Mononuclear cell (primary cell): ENCODE data around the gene PRRT3. TPM values are rescaled to one million over a fixed set of nuclear protein-coding genes. Genes with fewer than 3 reads are reported as not detected.
A peak's percentile ranks its signal among the peaks of the same experiment; 100 is the strongest.
"Not testable (repeated sequence)": the region's sequence is repeated elsewhere in the genome, so short reads cannot be mapped to it uniquely, and the experiment has no call there.

ENCODE experiments used
- H3K27me3 ChIP-seq: 2 replicates; pipeline ENCODE4 v1.6.0; 2011; ENCODE audit warnings: low read length, control low read depth; ENCODE audit not compliant: insufficient read depth
- H3K4me1 ChIP-seq: 2 replicates; pipeline ENCODE4 v1.5.1; 2011; ENCODE audit warnings: mild to moderate bottlenecking, low read length, control low read depth; ENCODE audit not compliant: insufficient read depth
- H3K4me3 ChIP-seq: 2 replicates; pipeline ENCODE4 v1.5.1; 2011; ENCODE audit warnings: mild to moderate bottlenecking, low read length, moderate library complexity
- H3K9me3 ChIP-seq: 2 replicates; pipeline ENCODE4 v1.5.1; 2011; ENCODE audit warnings: low read depth, mild to moderate bottlenecking, control low read depth, low read length
- total RNA-seq: library from RNA; depleted of rRNA; stranded (reverse); fragments of >200 nt; gene quantifications from one replicate; pipeline ENCODE4 v1.2.3, GENCODE V29; 2012

PRRT3 gene
- total RNA-seq, 1 donor: 3.9 TPM

- Histone ChIP-seq H3K27me3 (no peaks in the 10 kb centered on the region), H3K4me3 (no peak overlapping the region), H3K9me3 (no peaks in the 10 kb centered on the region), H3K4me1 (peaks cover 14% of the 10 kb centered on the region)
Observed at GRCh38 chr3:9955067-9955502, 2.9 kb upstream of the PRRT3 start.

- H3K4me1 ChIP-seq: peaks cover 18% of the 10 kb centered on the region
- H3K9me3 ChIP-seq: no peaks in the 10 kb centered on the region
- peak overlapping the region; percentile 43 for H3K4me3 ChIP-seq
- no peaks in the 10 kb centered on the region for H3K27me3 ChIP-seq
Observed at GRCh38 chr3:9951598-9951961, 628 bp downstream of the PRRT3 start.

DNA sequence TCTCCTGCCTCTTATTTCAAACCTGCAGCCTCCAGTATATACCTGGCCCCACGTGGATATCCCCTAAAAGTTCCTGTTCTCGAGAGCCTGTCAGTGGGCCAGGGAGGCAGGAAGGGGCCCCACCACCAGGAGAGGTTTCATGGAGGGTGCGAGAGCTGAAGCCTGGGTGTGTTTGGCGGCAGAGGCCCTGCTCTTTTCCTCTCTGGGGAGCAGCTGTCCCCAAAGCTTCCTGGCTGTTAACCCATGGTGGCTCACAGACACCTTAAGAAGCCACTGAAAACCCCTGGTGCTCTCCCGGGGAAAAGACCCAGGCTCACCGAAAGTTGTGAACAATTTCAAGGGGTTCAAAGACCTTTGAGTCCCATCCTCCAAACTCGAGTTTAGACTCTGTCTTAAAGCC is 1.1 kb downstream of the PRRT3 start:
- Histone ChIP-seq H3K27me3 (no peaks in the 10 kb centered on the region), H3K9me3 (no peaks in the 10 kb centered on the region), H3K4me1 (peaks cover 22% of the 10 kb centered on the region), H3K4me3 (no peak overlapping the region)

GRCh38 chr3:9949626-9950025 is 2.6 kb downstream of the PRRT3 start:
- H3K9me3 ChIP-seq: no peaks in the 10 kb centered on the region
- H3K4me1 ChIP-seq: peaks cover 25% of the 10 kb centered on the region
- H3K4me3 ChIP-seq: no peak overlapping the region
- no peaks in the 10 kb centered on the region for H3K27me3 ChIP-seq

GRCh38 chr3:9949115-9949514 is 3.1 kb downstream of the PRRT3 start:
- Histone ChIP-seq H3K4me1 (peaks cover 25% of the 10 kb centered on the region), H3K9me3 (no peaks in the 10 kb centered on the region), H3K27me3 (no peaks in the 10 kb centered on the region), H3K4me3 (no peak overlapping the region)

- Histone ChIP-seq H3K9me3 (no peaks in the 10 kb centered on the region), H3K4me3 (no peak overlapping the region), H3K27me3 (no peaks in the 10 kb centered on the region)
Observed at GRCh38 chr3:9948586-9948985, 3.6 kb downstream of the PRRT3 start.

DNA sequence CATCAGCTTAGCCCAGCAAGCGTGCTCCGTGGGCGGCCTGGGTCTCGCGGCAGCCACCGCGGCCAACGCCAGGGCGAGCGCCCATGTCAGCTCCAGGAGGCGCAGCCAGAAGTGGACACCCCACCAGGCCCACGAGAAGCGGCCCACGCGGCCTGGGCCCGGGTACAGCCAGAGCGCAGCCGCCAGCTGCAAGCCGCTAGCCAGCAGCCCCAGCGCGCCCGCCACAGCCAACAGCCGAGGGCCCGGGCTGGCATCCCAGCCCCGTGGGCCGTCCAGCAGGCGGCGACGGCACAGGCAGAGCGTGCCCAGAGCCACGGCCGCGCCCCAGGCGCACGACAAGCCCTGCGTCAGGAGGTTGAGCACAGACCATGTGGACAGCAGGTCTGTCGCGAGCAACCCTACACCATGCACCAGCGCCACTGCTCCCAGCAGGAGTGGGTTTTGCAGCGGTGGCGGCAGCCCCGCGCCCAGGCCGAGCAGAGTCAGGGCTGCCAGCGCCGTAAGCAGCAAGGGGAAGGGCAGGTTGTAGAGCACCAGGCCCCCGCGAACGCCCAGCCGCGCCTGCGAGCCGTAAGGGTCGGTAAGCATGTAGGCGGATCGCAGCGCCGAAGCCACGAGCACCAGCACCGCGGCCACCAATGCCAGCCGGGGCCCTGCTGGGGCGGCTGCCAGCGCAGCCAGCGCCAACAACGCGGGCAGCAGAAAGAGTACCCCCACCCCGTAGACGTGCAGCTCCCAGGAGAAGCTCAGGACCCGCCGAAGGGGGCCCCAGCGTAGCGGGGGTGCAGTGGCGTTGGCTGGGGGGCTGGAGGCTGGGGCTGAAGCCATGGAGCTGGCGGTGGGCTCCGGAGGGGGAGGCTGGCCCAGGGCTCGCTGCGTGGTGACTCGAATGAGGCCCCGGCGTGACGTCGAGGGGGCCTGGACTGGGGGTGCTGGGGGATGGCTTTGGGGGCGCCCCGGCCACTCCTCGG is 4.9 kb downstream of the PRRT3 start:
- no peak overlapping the region for H3K4me3 ChIP-seq
- H3K4me1 ChIP-seq: peaks cover 25% of the 10 kb centered on the region
- H3K27me3 ChIP-seq: no peaks in the 10 kb centered on the region
- no peaks in the 10 kb centered on the region for H3K9me3 ChIP-seq

More at GRCh38 chr3:9948586-9948985, 3.6 kb downstream of the PRRT3 start:
- peaks cover 25% of the 10 kb centered on the region for H3K4me1 ChIP-seq

DNA sequence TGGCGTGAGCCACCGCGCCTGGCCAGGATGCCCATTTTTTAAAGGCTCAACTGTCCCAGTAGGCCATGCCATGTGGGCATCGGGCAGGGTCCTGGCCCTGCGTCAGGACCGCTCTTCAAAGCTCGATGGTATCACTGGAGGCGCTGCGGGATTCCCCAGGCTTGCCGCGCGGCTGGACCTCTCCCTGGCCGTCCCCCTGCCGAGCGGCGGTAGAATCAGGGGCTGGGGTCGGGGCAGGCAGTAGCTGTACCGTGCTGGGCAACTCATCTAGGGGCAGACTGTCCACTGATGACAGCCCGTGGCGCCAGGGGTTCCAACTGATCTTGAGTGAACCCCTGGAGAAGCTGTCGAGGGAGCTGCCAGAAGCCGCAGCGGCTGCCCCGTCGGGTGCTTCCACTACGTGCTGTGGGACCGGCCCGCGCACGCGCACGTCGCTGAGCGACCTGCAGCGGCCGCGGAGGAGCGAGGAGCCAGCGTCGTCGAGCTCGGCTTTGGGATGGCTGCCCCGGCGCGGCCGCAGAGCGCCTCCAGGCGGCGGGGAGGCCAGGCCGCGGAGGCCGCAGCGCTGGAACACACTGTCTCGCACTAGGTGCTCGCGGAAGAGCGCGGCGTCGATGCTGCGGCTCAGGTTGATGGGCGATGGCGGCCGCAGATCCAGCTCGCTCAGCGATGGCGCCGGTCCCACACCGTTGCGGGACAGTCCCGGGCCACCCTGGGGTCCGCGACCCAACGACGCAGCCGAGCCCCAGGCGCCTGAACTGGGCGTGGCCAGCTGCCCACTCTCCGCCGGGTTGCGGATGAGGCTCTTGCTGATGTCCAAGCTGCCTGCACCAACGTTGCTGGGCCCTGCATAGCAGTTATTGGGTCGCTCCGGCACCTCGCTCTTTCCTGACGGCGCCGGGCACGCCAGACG is 5.8 kb downstream of the PRRT3 start:
- Histone ChIP-seq H3K27me3 (no peaks in the 10 kb centered on the region), H3K4me3 (peak overlapping the region; percentile 40), H3K9me3 (no peaks in the 10 kb centered on the region), H3K4me1 (peaks cover 16% of the 10 kb centered on the region)

- Histone ChIP-seq H3K27me3 (no peaks in the 10 kb centered on the region), H3K9me3 (no peaks in the 10 kb centered on the region), H3K4me3 (no peak overlapping the region), H3K4me1 (peaks cover 11% of the 10 kb centered on the region)
Observed at GRCh38 chr3:9945358-9945757, 6.8 kb downstream of the PRRT3 start.

GRCh38 chr3:9944271-9944670 is 7.9 kb downstream of the PRRT3 start:
- Histone ChIP-seq H3K4me1 (peaks cover 11% of the 10 kb centered on the region), H3K4me3 (no peak overlapping the region), H3K9me3 (no peaks in the 10 kb centered on the region), H3K27me3 (no peaks in the 10 kb centered on the region)

DNA sequence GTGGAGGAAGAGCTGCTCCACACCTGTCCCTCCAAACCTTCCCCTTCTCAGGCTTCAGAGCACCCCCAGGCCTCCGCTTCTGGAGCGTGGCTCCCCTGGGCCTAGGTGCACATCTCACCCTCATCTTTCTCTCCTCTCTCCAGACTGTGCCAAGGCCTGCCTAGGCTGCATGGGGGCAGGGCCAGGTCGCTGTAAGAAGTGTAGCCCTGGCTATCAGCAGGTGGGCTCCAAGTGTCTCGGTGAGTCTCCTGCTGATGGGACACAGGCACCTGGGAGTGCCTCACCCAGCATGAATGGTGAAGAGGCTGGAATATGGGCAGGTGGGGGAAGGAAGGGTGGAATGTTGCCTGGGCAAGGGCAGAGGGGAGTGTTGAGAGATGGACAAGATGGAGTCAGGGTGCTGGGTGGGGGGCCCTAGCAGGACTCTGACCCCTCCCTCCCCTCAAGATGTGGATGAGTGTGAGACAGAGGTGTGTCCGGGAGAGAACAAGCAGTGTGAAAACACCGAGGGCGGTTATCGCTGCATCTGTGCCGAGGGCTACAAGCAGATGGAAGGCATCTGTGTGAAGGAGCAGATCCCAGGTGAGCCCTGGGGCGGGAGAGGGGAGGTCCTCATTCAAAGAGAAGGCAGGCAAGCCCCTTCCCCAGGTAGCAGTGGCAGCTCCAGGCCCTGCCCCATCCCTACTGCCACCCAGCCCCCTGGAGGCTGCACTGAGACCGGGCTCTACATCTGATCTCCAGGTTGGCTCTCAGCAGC is 9.1 kb downstream of the PRRT3 start:
- H3K9me3 ChIP-seq: no peaks in the 10 kb centered on the region
- H3K4me3 ChIP-seq: no peak overlapping the region
- H3K27me3 ChIP-seq: no peaks in the 10 kb centered on the region
- H3K4me1 ChIP-seq: peaks cover 11% of the 10 kb centered on the region

GRCh38 chr3:9942164-9942563 is 10.0 kb downstream of the PRRT3 start:
- Histone ChIP-seq H3K4me3 (no peak overlapping the region), H3K9me3 (no peaks in the 10 kb centered on the region), H3K27me3 (no peaks in the 10 kb centered on the region), H3K4me1 (peaks cover 11% of the 10 kb centered on the region)

- H3K27me3 ChIP-seq: no peaks in the 10 kb centered on the region
- no peaks in the 10 kb centered on the region for H3K9me3 ChIP-seq
- no peak overlapping the region for H3K4me3 ChIP-seq
- H3K4me1 ChIP-seq: peaks cover 3% of the 10 kb centered on the region
Observed at GRCh38 chr3:9940746-9941145, 11.5 kb downstream of the PRRT3 start.

GRCh38 chr3:9939906-9940305 is 12.3 kb downstream of the PRRT3 start:
- not testable (repeated sequence) for H3K4me1 ChIP-seq, H3K27me3 ChIP-seq, H3K4me3 ChIP-seq, H3K9me3 ChIP-seq
